OCI-LY7 (cell line): ENCODE data around the gene TNIK. TPM values are rescaled to one million over a fixed set of nuclear protein-coding genes. Genes with fewer than 3 reads are reported as not detected.

Source experiments
- BruUV-seq: library from RNA; stranded (reverse); fragments of 400-500 nt; replicated peaks from 2 replicates; lab custom pipeline; 2021; lab: Mats Ljungman, UMichigan
- CTCF ChIA-PET: fragments of 300-600 bp; sonication (Branson Sonifier 250); formaldehyde crosslinking; loops from one replicate; lab custom pipeline; 2022; ENCODE audit warnings: antibody characterized with exemption; ENCODE audit not compliant: unreplicated experiment; lab: Charles Lee
- POLR2A ChIA-PET: fragments of 300-600 bp; sonication (Branson Sonifier 250); formaldehyde crosslinking; loops from one replicate; lab custom pipeline; 2022; ENCODE audit warnings: antibody characterized with exemption; lab: Charles Lee
- DNase-seq: peaks from one replicate; pipeline ENCODE4 v3.0.0-alpha.2; 2015; ENCODE audit warnings: low spot score
- H2AFZ ChIP-seq: fragments of 200-600 bp; sonication (generic), shearing (Covaris generic); 2 replicates; pipeline ENCODE4 v1.6.1; 2014; ENCODE audit warnings: mild to moderate bottlenecking, antibody characterized with exemption, low read length, moderate library complexity
- H3K27ac ChIP-seq: fragments of 200-600 bp; sonication (generic); 2 replicates; pipeline ENCODE4 v1.5.1; 2014; ENCODE audit warnings: mixed run types, low read depth, mild to moderate bottlenecking, moderate library complexity, low read length, inconsistent platforms; ENCODE audit not compliant: poor library complexity, severe bottlenecking
- H3K36me3 ChIP-seq: fragments of 200-600 bp; sonication (generic); 2 replicates; pipeline ENCODE4 v1.6.1; 2014; ENCODE audit warnings: mild to moderate bottlenecking, antibody characterized with exemption, low read length, moderate library complexity, mixed read lengths; ENCODE audit not compliant: insufficient read depth
- H3K4me1 ChIP-seq: fragments of 200-600 bp; sonication (generic); 2 replicates; pipeline ENCODE4 v1.5.1; 2014; ENCODE audit warnings: mild to moderate bottlenecking, low read length; ENCODE audit not compliant: insufficient read depth, poor library complexity, severe bottlenecking
- H3K4me2 ChIP-seq: fragments of 200-600 bp; sonication (generic); 2 replicates; pipeline ENCODE4 v1.6.1; 2014; ENCODE audit warnings: mild to moderate bottlenecking, low read length
- H3K4me3 ChIP-seq: fragments of 200-600 bp; sonication (generic); 2 replicates; pipeline ENCODE4 v1.5.1; 2014; ENCODE audit warnings: mild to moderate bottlenecking, low read depth, low read length; ENCODE audit not compliant: poor library complexity, severe bottlenecking
- H3K79me2 ChIP-seq: fragments of 200-600 bp; sonication (generic); 2 replicates; pipeline ENCODE4 v1.6.1; 2016; ENCODE audit warnings: low read depth, mild to moderate bottlenecking, low read length, moderate library complexity, mixed read lengths; ENCODE audit not compliant: insufficient read depth
- H3K9me2 ChIP-seq: fragments of 200-600 bp; sonication (generic); 2 replicates; pipeline ENCODE4 v1.6.1; 2016; ENCODE audit warnings: mild to moderate bottlenecking, low read length, mixed read lengths; ENCODE audit not compliant: insufficient read depth
- H3K9me3 ChIP-seq: fragments of 200-600 bp; sonication (generic); 2 replicates; pipeline ENCODE4 v1.6.1; 2014; ENCODE audit warnings: mild to moderate bottlenecking, mixed run types, low read length, mixed read lengths
- H4K20me1 ChIP-seq: fragments of 200-600 bp; sonication (generic); 2 replicates; pipeline ENCODE4 v1.6.1; 2014; ENCODE audit warnings: mild to moderate bottlenecking, antibody characterized with exemption, low read length, moderate library complexity, mixed read lengths; ENCODE audit not compliant: insufficient read depth
- EZH2phosphoT487 ChIP-seq: fragments of 200-600 bp; sonication (generic); IDR thresholded peaks from 2 replicates; pipeline ENCODE4 v1.6.1; 2018; ENCODE audit warnings: low read depth, borderline replicate concordance, mild to moderate bottlenecking, mixed run types, antibody characterized with exemption, low read length, moderate library complexity, mixed read lengths
- intact Hi-C: fragments of 100-400 bp; cut with micrococcal nuclease; formaldehyde crosslinking; loops from one replicate; pipeline ENCODE4 v1.10.0; 2022; ENCODE audit not compliant: unreplicated experiment
- total RNA-seq, 2 experiments: library from RNA; depleted of rRNA in 1 of 2; stranded (reverse); fragments of >200 nt in 1 of 2; shearing (Covaris generic) in 1 of 2; gene quantifications; 2 replicates each; pipeline ENCODE4 v1.2.3, GENCODE V29; 2014 to 2022
- TF ChIP-seq, protein P1 (sequence below): fragments of 200-600 bp; sonication (generic); conservative IDR thresholded peaks from 2 replicates; pipeline ENCODE4 v1.5.1; 2014; ENCODE audit warnings: mild to moderate bottlenecking, antibody characterized with exemption, low read length, moderate library complexity, mixed read lengths

The TNIK gene
- total RNA-seq, 2 experiments from 2014 or later, result not detected

DNA sequence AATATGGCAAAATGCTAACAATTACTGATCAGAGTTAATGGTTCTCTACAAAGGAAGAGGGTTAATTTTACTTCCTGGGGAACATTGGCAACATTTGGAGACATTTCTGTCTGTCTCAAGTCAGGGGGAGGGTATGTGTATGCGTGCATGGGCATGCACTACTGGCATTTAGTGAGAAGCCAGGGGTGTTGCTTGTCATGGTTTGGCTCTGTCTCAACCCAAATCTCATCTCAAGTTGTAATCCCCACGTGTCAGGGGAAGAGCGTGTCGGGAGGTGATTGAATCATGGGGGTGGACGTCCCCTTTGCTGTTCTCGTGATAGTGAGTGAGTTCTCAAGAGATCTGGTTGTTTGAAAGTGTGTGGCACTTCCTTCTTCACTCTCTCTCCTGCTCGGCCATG, 28.3 kb upstream of the TNIK start:
- TF ChIP-seq EZH2phosphoT487, result no peak
- TF ChIP-seq, protein P1, sequence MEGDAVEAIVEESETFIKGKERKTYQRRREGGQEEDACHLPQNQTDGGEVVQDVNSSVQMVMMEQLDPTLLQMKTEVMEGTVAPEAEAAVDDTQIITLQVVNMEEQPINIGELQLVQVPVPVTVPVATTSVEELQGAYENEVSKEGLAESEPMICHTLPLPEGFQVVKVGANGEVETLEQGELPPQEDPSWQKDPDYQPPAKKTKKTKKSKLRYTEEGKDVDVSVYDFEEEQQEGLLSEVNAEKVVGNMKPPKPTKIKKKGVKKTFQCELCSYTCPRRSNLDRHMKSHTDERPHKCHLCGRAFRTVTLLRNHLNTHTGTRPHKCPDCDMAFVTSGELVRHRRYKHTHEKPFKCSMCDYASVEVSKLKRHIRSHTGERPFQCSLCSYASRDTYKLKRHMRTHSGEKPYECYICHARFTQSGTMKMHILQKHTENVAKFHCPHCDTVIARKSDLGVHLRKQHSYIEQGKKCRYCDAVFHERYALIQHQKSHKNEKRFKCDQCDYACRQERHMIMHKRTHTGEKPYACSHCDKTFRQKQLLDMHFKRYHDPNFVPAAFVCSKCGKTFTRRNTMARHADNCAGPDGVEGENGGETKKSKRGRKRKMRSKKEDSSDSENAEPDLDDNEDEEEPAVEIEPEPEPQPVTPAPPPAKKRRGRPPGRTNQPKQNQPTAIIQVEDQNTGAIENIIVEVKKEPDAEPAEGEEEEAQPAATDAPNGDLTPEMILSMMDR, result no peak
- H3K36me3 ChIP-seq, result no peaks in the 10 kb centered on the region
- H2AFZ ChIP-seq, result no peak overlapping the region
- POLR2A ChIA-PET, result no interaction called here
- H3K4me3 ChIP-seq, result no peak overlapping the region
- H3K4me2 ChIP-seq, result no peak overlapping the region
- no peaks in the 10 kb centered on the region for H3K9me2 ChIP-seq
- no peak overlapping the region for H3K27ac ChIP-seq
- no TSS peak for BruUV-seq
- CTCF ChIA-PET, result no interaction called here
- DNase-seq, result no peak
- no peaks in the 10 kb centered on the region for H4K20me1 ChIP-seq
- no peaks in the 10 kb centered on the region for H3K9me3 ChIP-seq
- no peaks in the 10 kb centered on the region for H3K4me1 ChIP-seq
- no peaks in the 10 kb centered on the region for H3K79me2 ChIP-seq
- intact Hi-C loops, result no loop called here

DNA sequence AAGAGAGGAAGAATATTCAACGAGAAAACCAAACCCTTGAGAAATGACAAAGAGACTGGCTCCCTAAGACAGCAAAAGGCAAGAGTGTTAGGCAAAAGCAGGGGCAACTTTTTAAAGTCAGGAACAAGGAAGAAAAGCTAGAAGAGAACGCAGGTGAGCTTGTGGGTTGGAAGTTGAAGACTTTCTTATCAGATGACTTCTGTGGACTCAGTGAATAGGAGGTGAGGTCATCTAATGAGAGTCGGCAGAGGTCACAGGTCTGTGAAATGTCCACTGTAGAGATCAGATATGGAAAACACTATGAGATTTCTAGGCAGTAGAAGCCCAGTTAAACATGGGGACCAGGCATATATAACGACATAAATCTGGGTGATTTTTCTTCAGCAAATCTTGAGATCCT, 27.2 kb upstream of the TNIK start:
- no TSS peak for BruUV-seq
- intact Hi-C loops, result no loop called here

DNA sequence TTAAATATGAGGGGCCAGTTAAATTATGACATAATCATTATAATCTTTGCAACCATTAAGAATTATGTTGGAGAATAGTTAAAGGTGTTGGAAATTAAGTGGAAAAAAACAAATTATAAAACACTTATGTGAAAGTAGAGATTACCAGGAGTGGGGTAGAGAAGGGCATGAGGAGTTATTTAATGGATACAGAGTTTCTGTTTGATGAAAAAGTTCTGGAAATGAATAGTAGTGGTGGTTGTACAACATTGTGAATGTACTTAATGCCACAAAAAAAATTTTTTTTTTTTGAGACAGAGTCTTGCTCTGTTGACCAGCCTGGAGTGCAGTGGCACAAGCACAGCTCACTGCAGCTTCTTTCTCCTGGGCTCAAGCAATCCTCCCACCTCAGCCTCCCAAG, 25.1 kb upstream of the TNIK start:
- no peak for TF ChIP-seq EZH2phosphoT487
- TF ChIP-seq, protein P1, result no peak
- Histone ChIP-seq H3K9me2 (no peaks in the 10 kb centered on the region), H3K9me3 (no peaks in the 10 kb centered on the region), H3K4me1 (no peaks in the 10 kb centered on the region), H3K36me3 (no peaks in the 10 kb centered on the region), H3K4me2 (no peak overlapping the region), H3K4me3 (no peak overlapping the region), H2AFZ (no peak overlapping the region), H3K27ac (no peak overlapping the region), H4K20me1 (no peaks in the 10 kb centered on the region), H3K79me2 (no peaks in the 10 kb centered on the region)
- ChIA-PET POLR2A (no interaction called here), CTCF (no interaction called here)
- DNase-seq, result no peak
- intact Hi-C loops, result no loop called here
- no TSS peak for BruUV-seq

More for the DNA sequence above, 27.2 kb upstream of the TNIK start:
- H4K20me1 ChIP-seq, result no peaks in the 10 kb centered on the region
- no peaks in the 10 kb centered on the region for H3K36me3 ChIP-seq
- POLR2A ChIA-PET, result interaction anchor here (0.7 kb wide), 1 partner anchor 168 kb away, joined by 3 read pairs; no protein-coding TSS in a partner anchor
- DNase-seq, result no peak
- H3K4me3 ChIP-seq, result no peak overlapping the region
- TF ChIP-seq EZH2phosphoT487, result no peak
- TF ChIP-seq, protein P1, result no peak
- H2AFZ ChIP-seq, result no peak overlapping the region
- no peak overlapping the region for H3K27ac ChIP-seq
- CTCF ChIA-PET, result interaction anchor here (0.6 kb wide), 1 partner anchor 14 kb away, joined by 4 read pairs; no protein-coding TSS in a partner anchor
- H3K4me2 ChIP-seq, result no peak overlapping the region
- H3K79me2 ChIP-seq, result no peaks in the 10 kb centered on the region
- no peaks in the 10 kb centered on the region for H3K9me2 ChIP-seq
- H3K4me1 ChIP-seq, result no peaks in the 10 kb centered on the region
- no peaks in the 10 kb centered on the region for H3K9me3 ChIP-seq
